Heart right ventricle (tissue), 16 donors: ENCODE measurements around the gene COG2. TPM values are rescaled to one million over a fixed set of nuclear protein-coding genes. Genes with fewer than 3 reads are reported as not detected.

Experiments
- ATAC-seq, 8 donors: fragments of 200-7000 bp; cut with Tn5 transposase; one replicate each; pipeline ENCODE4 v1.9.1; 2020; ENCODE audit warnings: mild to moderate bottlenecking in 8 of 8, moderate library complexity in 8 of 8, moderate number of reproducible peaks in 1 of 8
- DNase-seq, 2 donors: peaks; one replicate each; pipeline ENCODE4 v3.0.0-alpha.2; 2020
- H3K27ac ChIP-seq, 10 donors: fragments of 200-600 bp; sonication (generic) in 2 of 10; one replicate each; pipeline versions ENCODE4 v1.5.0 to v1.8.0; 2020 to 2022; ENCODE audit warnings: mild to moderate bottlenecking in 3 of 10
- H3K27me3 ChIP-seq, 7 donors: fragments of 200-600 bp; one replicate each; pipeline ENCODE4 v1.8.0; 2021 to 2022; ENCODE audit warnings: mild to moderate bottlenecking in 2 of 7
- H3K36me3 ChIP-seq, 9 donors: fragments of 200-600 bp; sonication (generic) in 1 of 9; one replicate each; pipeline versions ENCODE4 v1.5.0 to v1.8.0; 2020 to 2022; ENCODE audit warnings: mild to moderate bottlenecking in 2 of 9
- H3K4me1 ChIP-seq, 9 donors: fragments of 200-600 bp; sonication (generic) in 1 of 9; one replicate each; pipeline versions ENCODE4 v1.5.0 to v1.8.0; 2020 to 2022; ENCODE audit warnings: mild to moderate bottlenecking in 4 of 9
- H3K4me3 ChIP-seq, 10 donors: fragments of 200-600 bp; sonication (generic) in 2 of 10; one replicate each; pipeline versions ENCODE4 v1.5.0 to v1.8.0; 2020 to 2022; ENCODE audit warnings: mild to moderate bottlenecking in 7 of 10, moderate library complexity in 2 of 10
- H3K9me3 ChIP-seq, 11 donors: fragments of 200-600 bp in 10 of 11; sonication (generic) in 2 of 11; one replicate each; pipeline versions ENCODE4 v1.5.0 to v1.8.0; 2013 to 2022; ENCODE audit warnings: mild to moderate bottlenecking in 2 of 11, control low read depth in 1 of 11, moderate library complexity in 1 of 11
- WGBS, 2 donors: extraction: QIAGEN DNeasy Blood & Tissue Kit; methylation state at CpG; one replicate each; pipeline ENCODE4 v1.1.7; 2013; ENCODE audit warnings: inconsistent platforms in 1 of 2; 5-methylcytosine and 5-hydroxymethylcytosine counted together
- intact Hi-C, 10 donors: fragments of 100-400 bp; cut with DNase I; formaldehyde crosslinking; loops; one replicate each; pipeline versions ENCODE4 v1.11.1 to v1.14.2; 2022
- polyA plus RNA-seq, 2 donors: library from polyadenylated mRNA; stranded (reverse); fragments of 200-250 nt; gene quantifications; one replicate each; pipeline ENCODE4 v1.2.3, GENCODE V29; 2013
- total RNA-seq, 10 donors: library from RNA; stranded (reverse); fragmentation: NEBNext Ultra II Directional in 3 of 10; extraction: Animal tissue kit (Norgen Biotek cat#: 25700) in 3 of 10; gene quantifications; one replicate each; pipeline versions ENCODE4 v1.2.1 to v1.2.4, GENCODE V29; 2021 to 2023
- TF ChIP-seq, protein P1 (sequence below), 9 donors: fragments of 200-600 bp; sonication (generic) in 2 of 9; IDR thresholded peaks; one replicate each; pipeline versions ENCODE4 v1.5.0 to v1.8.0; 2021 to 2022; ENCODE audit warnings: antibody characterized with exemption in 9 of 9, mild to moderate bottlenecking in 5 of 9, moderate library complexity in 1 of 9
- donor health status: Arrhythmogenic right ventricular cardiomyopathy.
- donor health status: ischemic (EF 13 %, LVEDD 7.1; RV severe dilation, severe dysfunction).
- donor health status: healthy with polysubstance abuse.
- donor health status: DM: no; HTN: yes; CAD: no.
- donor health status: DM: no; HTN: no; CAD: no.
- donor health status: ischemic (EF 25% LVEDD 6.9; RV normal size, moderate dysfunction).
- donor health status: ischemic (EF 25% LVEDD 5.7; RV mildly dilated, moderate dysfunction).
- donor health status: healthy.
- donor health status: DM: yes; HTN: yes; CAD: no.
- donor health status: Ischemic cardiomyopathy.
- donor health status: ischemic (EF 35%, LVEDD 5.7; RV mildly dilated, moderate dysfunction).
- donor health status: nonischemic (EF 11% LVEDD 7.7; RV severe dilation, severe dysfunction).
- donor health status: DM: yes; HTN: yes; CAD: no.
- donor health status: PGD.
- donor health status: ischemic (EF 29% LVEDD 5.4; RV normal size, mild dysfunction).
- donor health status: nonischemic (EF 23%, LVEDD 6.1; RV moderate dilation, normal function).

COG2 gene
- total and polyA plus RNA-seq, 12 donors = 7.5 to 36.5 (median 24.6) TPM

DNA sequence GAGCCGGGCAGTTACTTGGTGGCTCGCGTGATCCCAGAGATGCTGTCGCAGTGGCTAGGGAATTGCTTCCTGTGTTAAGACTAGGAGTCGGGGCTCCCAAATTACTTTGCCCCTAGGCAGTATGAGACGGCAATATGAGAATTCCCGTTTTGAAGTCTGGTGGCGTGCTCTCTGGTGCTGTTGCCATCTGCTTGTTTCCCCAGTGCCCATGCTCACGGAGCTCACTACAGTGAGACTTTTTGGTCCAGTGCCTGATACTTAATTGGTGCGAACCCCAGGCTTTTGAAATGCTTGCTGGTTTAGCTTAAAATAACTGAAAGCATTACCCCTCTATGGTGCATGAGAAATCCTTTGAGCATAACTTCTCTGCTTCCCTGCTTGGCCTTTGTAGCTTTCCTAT is 49.3 kb downstream of the COG2 start:
- H3K9me3 ChIP-seq = no peaks in the 10 kb centered on the region
- TF ChIP-seq, protein P1, sequence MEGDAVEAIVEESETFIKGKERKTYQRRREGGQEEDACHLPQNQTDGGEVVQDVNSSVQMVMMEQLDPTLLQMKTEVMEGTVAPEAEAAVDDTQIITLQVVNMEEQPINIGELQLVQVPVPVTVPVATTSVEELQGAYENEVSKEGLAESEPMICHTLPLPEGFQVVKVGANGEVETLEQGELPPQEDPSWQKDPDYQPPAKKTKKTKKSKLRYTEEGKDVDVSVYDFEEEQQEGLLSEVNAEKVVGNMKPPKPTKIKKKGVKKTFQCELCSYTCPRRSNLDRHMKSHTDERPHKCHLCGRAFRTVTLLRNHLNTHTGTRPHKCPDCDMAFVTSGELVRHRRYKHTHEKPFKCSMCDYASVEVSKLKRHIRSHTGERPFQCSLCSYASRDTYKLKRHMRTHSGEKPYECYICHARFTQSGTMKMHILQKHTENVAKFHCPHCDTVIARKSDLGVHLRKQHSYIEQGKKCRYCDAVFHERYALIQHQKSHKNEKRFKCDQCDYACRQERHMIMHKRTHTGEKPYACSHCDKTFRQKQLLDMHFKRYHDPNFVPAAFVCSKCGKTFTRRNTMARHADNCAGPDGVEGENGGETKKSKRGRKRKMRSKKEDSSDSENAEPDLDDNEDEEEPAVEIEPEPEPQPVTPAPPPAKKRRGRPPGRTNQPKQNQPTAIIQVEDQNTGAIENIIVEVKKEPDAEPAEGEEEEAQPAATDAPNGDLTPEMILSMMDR (IDR thresholded peaks at IDR 0.05) = no peak
- ATAC-seq = no peak
- no peak overlapping the region for H3K4me3 ChIP-seq
- H3K27ac ChIP-seq = no peak overlapping the region
- intact Hi-C loops = no loop called here
- DNase-seq = no peak
- peaks cover 5 to 83% (median 60%) of the 10 kb centered on the region in 9 donors for H3K36me3 ChIP-seq
- H3K27me3 ChIP-seq = no peaks in the 10 kb centered on the region
- H3K4me1 ChIP-seq = peaks cover 0 to 6% (median 0%) of the 10 kb centered on the region in 9 donors
- WGBS, 2 donors = 95 to 97% methylated on average over 10 of the region's 10 CpGs

DNA sequence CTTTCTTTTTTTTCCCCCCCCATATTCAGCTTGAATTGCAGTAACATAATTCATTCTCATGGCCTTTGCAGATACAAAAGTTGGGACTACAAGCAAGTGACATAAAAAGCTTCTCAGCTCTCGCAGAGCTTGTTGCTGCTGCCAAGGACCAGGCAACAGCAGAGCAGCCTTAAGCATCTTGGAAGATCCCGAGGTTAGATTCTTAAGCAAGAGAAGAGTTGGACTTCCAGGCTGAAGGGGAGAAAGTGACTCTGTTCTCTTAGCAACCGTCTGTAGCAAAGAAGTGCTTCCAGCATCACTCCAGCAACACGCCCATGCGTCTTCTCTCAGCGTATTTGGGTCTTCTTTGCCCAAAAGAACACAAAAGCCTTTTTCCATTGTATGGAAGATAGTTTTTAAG is 50.9 kb downstream of the COG2 start:
- ATAC-seq (no peak), DNase-seq (no peak)
- Histone ChIP-seq H3K36me3 (peaks cover 0 to 67% (median 46%) of the 10 kb centered on the region in 9 donors), H3K9me3 (no peaks in the 10 kb centered on the region), H3K27me3 (no peaks in the 10 kb centered on the region), H3K27ac (no peak overlapping the region), H3K4me1 (peaks cover 0 to 16% (median 0%) of the 10 kb centered on the region in 9 donors), H3K4me3 (no peak overlapping the region)
- TF ChIP-seq, protein P1 (IDR thresholded peaks at IDR 0.05) = no peak
- intact Hi-C loops = no loop called here
- 81 to 85% methylated on average over 6 of the region's 6 CpGs for WGBS, 2 donors

DNA sequence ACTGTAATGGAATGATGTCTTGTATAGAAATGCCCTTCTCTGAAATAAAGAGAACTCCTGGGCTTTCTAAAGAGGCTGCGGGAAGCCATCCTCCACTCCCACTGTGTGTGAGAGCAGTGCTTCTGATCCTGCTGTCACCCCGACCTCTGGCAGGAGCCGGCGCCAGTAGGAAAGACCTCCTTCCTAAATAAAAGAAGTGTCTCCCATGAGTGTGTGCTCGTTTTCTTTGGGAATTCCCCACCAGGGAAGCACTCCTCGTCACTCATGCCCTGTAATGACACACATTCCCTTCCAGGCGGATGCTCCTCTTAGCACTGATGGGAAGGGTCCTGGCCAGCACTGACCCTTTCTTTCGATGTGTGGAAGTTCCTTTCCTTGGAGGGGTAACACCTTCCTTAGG is 51.5 kb downstream of the COG2 start:
- TF ChIP-seq, protein P1 (IDR thresholded peaks at IDR 0.05) = no peak
- 77 to 79% methylated on average over 8 of the region's 8 CpGs for WGBS, 2 donors
- Histone ChIP-seq H3K36me3 (peaks cover 0 to 61% (median 41%) of the 10 kb centered on the region in 9 donors), H3K27ac (peak overlapping the region in 1 of 10 donors; percentile 5), H3K9me3 (no peaks in the 10 kb centered on the region), H3K27me3 (no peaks in the 10 kb centered on the region), H3K4me1 (peaks cover 0 to 16% (median 0%) of the 10 kb centered on the region in 9 donors), H3K4me3 (no peak overlapping the region)
- ATAC-seq (peak in 2 of 8 donors; percentile 6 to 13), DNase-seq (no peak)
- intact Hi-C loops = no loop called here

DNA sequence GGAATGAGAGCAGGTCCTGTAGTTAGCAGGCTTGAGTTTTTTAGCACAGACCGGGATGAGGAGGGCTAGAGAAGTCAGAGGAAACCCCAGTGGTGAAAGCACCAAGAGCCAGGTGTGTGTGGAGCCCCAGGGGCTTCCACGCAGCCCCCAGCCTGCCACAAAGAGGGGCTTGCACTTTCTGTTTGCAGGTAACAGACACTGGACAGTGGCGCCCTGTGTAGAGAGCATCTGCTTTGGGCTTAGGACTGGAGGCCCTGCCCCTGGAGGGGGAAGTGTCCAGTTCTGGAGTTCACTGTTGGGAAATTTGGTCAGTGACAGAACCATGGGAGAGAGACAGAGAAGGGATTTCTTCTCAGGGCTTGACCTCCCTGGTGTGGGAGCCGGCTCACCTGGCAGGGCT is 52.2 kb downstream of the COG2 start:
- 89 to 92% methylated on average over 4 of the region's 4 CpGs for WGBS, 2 donors
- no peak overlapping the region for H3K4me3 ChIP-seq
- H3K36me3 ChIP-seq = peaks cover 0 to 54% (median 35%) of the 10 kb centered on the region in 9 donors
- no peaks in the 10 kb centered on the region for H3K9me3 ChIP-seq
- no peaks in the 10 kb centered on the region for H3K27me3 ChIP-seq
- H3K27ac ChIP-seq = peak overlapping the region in 1 of 10 donors; percentile 5
- peak in 4 of 8 donors; percentile 7 to 28 (median 16) for ATAC-seq
- no peak for DNase-seq
- peaks cover 0 to 16% (median 0%) of the 10 kb centered on the region in 9 donors for H3K4me1 ChIP-seq
- intact Hi-C loops = no loop called here
- TF ChIP-seq, protein P1 (IDR thresholded peaks at IDR 0.05) = no peak
